ENCODE data around the gene PCNA. TPM values are rescaled to one million over a fixed set of nuclear protein-coding genes. Genes with fewer than 3 reads are reported as not detected.

PCNA gene
- total and polyA plus RNA-seq, 4 donors: 47.9 to 74.1 (median 58.6) TPM

DNA sequence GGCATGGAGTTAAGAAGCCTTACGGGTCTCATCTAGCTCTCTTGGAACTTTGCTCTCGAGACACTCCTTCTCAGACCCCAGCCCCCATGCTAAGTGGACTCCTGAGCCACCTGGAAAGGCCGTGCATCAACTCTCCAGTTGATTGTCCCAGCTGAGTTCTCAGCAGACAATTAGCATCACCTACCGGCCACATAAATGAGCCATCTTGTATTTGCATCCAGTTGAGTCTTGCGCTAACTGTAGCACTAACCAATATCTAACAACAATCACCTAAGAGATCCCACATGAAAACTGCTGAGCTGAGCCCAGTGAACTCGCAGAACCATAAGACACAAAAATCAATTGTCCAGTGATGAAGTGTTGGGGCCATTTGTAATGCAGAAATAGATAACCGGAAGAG lies 49.7 kb downstream of the PCNA start:
- DNase-seq (no peak), ATAC-seq (ENCODE audit: insufficient read depth, low FRiP score) (no peak)
- TF ChIP-seq, protein P1, sequence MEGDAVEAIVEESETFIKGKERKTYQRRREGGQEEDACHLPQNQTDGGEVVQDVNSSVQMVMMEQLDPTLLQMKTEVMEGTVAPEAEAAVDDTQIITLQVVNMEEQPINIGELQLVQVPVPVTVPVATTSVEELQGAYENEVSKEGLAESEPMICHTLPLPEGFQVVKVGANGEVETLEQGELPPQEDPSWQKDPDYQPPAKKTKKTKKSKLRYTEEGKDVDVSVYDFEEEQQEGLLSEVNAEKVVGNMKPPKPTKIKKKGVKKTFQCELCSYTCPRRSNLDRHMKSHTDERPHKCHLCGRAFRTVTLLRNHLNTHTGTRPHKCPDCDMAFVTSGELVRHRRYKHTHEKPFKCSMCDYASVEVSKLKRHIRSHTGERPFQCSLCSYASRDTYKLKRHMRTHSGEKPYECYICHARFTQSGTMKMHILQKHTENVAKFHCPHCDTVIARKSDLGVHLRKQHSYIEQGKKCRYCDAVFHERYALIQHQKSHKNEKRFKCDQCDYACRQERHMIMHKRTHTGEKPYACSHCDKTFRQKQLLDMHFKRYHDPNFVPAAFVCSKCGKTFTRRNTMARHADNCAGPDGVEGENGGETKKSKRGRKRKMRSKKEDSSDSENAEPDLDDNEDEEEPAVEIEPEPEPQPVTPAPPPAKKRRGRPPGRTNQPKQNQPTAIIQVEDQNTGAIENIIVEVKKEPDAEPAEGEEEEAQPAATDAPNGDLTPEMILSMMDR (IDR thresholded peaks at IDR 0.05; ENCODE audit: control extremely low read depth, extremely low read depth): no peak
- Histone ChIP-seq H3K27me3 (ENCODE audit: control insufficient read depth in 3 of 3, insufficient read depth in 3 of 3, low read length in 2 of 3) (no peaks in the 10 kb centered on the region), H3K4me3 (no peak overlapping the region), H3K4me1 (ENCODE audit: control insufficient read depth in 5 of 5, insufficient read depth in 5 of 5, low read length in 5 of 5) (peaks cover 0 to 7% (median 0%) of the 10 kb centered on the region in 5 donors), H3K9me3 (ENCODE audit: control insufficient read depth in 4 of 4, insufficient read depth in 3 of 4, low read length in 3 of 4) (no peaks in the 10 kb centered on the region), H3K27ac (ENCODE audit: low read depth in 1 of 2, low read length in 1 of 2) (no peak overlapping the region), H3K9ac (ENCODE audit: insufficient read depth in 1 of 2, low read length in 2 of 2) (no peak overlapping the region), H3K36me3 (ENCODE audit: control insufficient read depth in 4 of 4, insufficient read depth in 4 of 4, low read length in 4 of 4) (no peaks in the 10 kb centered on the region)
- WGBS, 2 donors: 98% methylated on average over 7 of the region's 7 CpGs

DNA sequence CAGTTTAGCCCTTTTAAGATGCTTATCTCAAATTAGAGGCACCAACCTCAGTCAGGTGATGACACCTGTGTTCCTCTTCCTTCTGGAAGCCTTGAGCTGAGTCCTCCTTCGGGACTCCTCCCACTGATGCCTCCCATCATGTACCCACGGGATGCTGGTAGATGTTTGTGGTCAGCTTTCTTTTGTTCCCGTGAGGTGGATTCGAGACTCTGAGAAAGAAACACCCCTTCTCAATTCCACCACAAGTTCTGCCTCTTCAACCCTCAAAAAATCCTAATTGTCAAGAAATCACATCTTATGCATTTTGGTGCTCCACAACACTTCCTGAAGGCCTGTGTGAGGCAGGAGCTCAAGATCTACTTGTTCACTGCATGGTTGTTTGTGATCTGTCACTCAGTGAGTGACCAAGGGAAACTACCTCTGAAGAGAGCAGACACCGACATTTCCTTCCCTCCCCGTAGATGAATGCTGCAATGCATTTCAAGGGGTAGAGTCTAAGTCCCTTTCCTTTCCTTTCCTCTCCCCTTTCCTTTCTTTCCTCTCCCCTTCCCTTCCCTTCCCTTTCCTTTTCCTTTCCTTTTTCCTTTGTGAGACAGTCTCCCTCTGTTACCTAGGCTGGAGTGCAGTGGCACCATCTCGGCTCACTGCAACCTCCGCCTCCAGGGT lies 50.5 kb downstream of the PCNA start:
- WGBS, 2 donors: 70 to 83% methylated on average over 8 of the region's 8 CpGs
- no peak for DNase-seq
- no peak overlapping the region for H3K9ac ChIP-seq (ENCODE audit: insufficient read depth in 1 of 2, low read length in 2 of 2)
- no peaks in the 10 kb centered on the region for H3K9me3 ChIP-seq (ENCODE audit: control insufficient read depth in 4 of 4, insufficient read depth in 3 of 4, low read length in 3 of 4)
- TF ChIP-seq, protein P1 (IDR thresholded peaks at IDR 0.05; ENCODE audit: control extremely low read depth, extremely low read depth): no peak
- peaks cover 0 to 7% (median 0%) of the 10 kb centered on the region in 5 donors for H3K4me1 ChIP-seq (ENCODE audit: control insufficient read depth in 5 of 5, insufficient read depth in 5 of 5, low read length in 5 of 5)
- no peaks in the 10 kb centered on the region for H3K36me3 ChIP-seq (ENCODE audit: control insufficient read depth in 4 of 4, insufficient read depth in 4 of 4, low read length in 4 of 4)
- no peak overlapping the region for H3K4me3 ChIP-seq
- H3K27me3 ChIP-seq (ENCODE audit: control insufficient read depth in 3 of 3, insufficient read depth in 3 of 3, low read length in 2 of 3): no peaks in the 10 kb centered on the region
- ATAC-seq (ENCODE audit: insufficient read depth, low FRiP score): no peak
- no peak overlapping the region for H3K27ac ChIP-seq (ENCODE audit: low read depth in 1 of 2, low read length in 1 of 2)

DNA sequence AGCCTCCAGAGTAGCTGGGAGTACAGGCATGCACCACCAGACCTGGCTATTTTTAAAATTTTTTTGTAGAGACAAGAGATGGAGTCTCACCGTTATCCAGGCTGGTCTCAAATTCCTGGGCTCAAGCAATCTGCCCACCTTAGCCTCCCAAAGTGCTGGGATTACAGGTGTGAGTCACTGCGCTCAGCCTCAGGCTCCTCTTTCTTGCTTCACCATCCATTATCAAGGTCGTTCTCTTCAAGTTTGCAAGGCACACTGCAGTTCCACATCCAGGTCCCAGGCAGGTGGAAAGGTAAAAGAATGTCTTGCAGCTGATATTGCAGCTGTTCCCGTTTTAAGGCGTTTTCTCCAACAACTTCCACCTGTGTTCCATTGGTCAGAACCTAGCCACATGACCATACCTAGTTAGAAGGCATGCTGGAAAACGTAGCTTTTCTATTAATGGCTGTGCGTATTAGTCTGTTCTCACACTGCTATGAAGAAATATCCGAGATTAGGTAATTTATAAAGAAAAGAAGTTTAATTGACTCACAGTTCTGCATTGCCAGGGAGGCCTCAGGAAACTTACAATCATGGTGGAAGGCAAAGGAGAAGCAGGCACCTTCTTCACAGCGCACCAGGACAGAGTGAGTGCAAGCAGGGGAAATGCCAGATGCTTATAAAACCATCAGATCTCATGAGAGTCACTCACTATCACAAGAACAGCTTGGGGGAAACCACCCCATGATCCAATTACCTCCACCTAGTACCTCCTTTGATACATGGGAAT lies 51.7 kb downstream of the PCNA start:
- Histone ChIP-seq H3K9ac (ENCODE audit: insufficient read depth in 1 of 2, low read length in 2 of 2) (no peak overlapping the region), H3K36me3 (ENCODE audit: control insufficient read depth in 4 of 4, insufficient read depth in 4 of 4, low read length in 4 of 4) (no peaks in the 10 kb centered on the region), H3K9me3 (ENCODE audit: control insufficient read depth in 4 of 4, insufficient read depth in 3 of 4, low read length in 3 of 4) (no peaks in the 10 kb centered on the region), H3K27ac (ENCODE audit: low read depth in 1 of 2, low read length in 1 of 2) (no peak overlapping the region), H3K4me3 (no peak overlapping the region), H3K27me3 (ENCODE audit: control insufficient read depth in 3 of 3, insufficient read depth in 3 of 3, low read length in 2 of 3) (no peaks in the 10 kb centered on the region), H3K4me1 (ENCODE audit: control insufficient read depth in 5 of 5, insufficient read depth in 5 of 5, low read length in 5 of 5) (peaks cover 0 to 4% (median 0%) of the 10 kb centered on the region in 5 donors)
- no peak for ATAC-seq (ENCODE audit: insufficient read depth, low FRiP score)
- WGBS, 2 donors: 77 to 85% methylated on average over 9 of the region's 9 CpGs
- TF ChIP-seq, protein P1 (IDR thresholded peaks at IDR 0.05; ENCODE audit: control extremely low read depth, extremely low read depth): no peak
- DNase-seq: no peak

Data from lung (tissue), 12 donors.